ENCODE measurements around the gene ANKS1A.
"Not testable (repeated sequence)": the region's sequence is repeated elsewhere in the genome, so short reads cannot be mapped to it uniquely, and the experiment has no call there.

The ANKS1A gene

DNA sequence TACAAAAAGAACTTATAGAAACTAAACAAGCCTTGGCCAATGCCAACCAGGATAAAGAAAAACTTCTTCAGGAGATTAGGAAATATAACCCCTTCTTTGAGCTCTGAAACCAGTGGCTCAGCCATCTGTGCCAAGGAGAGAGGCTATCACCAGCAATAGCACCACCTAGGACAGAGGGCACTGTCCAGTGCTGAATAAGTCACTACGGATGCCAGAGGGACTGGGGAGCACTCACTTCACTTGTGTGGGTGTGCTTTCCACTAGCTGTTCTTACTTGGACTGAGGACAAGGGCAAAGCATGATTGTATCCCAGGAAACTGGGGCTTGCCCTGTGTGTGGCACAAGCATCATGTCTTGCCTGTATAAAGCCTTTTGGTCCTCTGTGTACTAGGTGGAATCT lies 16.7 kb upstream of the ANKS1A start:
- no peak overlapping the region for H3K4me3 ChIP-seq (ENCODE audit: control insufficient read depth, low read depth, low read length)
- DNase-seq (ENCODE audit: low read depth), result no peak
- TF ChIP-seq CTCF (conservative IDR thresholded peaks at IDR 0.05; ENCODE audit: control insufficient read depth, insufficient read depth, low read depth, low read length), result no peak

DNA sequence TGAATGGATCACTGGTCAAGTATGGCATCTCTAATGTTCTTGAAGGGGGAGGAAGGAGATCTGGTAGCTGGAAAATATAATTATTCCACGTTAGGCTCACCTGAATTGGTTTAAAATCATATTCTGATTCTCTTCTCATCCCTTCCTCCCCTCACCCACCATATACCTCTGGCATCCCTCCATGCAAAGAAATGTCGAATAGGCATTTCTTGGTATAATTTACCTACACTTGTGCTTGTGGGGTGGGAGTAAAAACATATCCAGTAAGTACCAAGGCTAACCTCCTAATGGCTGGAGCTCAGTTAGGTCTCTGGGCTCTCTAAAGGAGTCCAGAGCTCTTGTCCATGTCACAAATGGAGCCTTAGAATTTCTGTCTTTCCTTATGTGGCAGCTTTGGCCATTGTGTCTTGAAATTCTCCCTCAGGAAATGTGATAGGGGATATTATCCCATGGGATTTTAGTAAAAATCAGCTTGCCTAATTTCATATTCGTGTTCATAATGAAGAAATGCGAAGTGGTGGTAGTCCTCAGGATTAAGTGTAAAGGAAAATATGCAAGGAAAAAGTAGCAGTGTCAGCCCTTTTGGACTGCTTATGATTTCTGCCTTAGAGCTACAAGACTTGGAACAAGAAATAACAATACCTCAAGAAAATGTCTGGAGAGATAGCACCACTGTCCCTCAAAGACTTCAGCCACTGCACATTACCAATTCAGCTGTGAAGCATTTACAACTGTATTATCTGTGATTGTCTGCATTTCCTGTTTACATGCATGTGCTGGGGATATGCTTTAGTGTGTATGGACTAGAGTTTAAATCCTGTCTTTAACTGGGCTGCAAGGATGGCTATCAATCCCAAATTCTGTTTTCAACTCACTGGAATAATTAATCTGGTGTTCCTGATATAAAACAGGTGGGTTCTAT lies 13.5 kb upstream of the ANKS1A start:
- no peak for TF ChIP-seq CTCF (conservative IDR thresholded peaks at IDR 0.05; ENCODE audit: control insufficient read depth, insufficient read depth, low read depth, low read length)
- DNase-seq (ENCODE audit: low read depth), result no peak
- H3K4me3 ChIP-seq (ENCODE audit: control insufficient read depth, low read depth, low read length), result no peak overlapping the region

DNA sequence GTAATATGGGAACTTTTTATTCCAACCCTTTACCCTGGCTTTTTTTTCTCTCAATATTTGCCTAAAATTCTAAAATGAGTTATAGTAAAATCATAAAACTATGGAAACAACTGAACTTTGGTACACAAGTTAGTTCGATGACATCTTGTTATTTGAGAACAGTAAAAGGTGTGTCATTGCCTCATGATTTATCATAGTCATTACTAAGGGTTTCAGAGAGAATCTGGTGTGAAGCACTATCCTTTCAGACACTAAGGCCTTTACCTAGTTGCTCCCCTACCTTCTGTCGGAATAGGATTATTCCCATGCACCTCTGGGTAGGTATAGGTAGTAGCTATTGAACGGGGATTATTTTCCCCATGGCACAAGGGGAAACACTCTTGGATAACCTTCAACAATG lies 12.6 kb upstream of the ANKS1A start:
- no peak overlapping the region for H3K4me3 ChIP-seq (ENCODE audit: control insufficient read depth, low read depth, low read length)
- peak; percentile 3 for DNase-seq (ENCODE audit: low read depth)
- TF ChIP-seq CTCF (conservative IDR thresholded peaks at IDR 0.05; ENCODE audit: control insufficient read depth, insufficient read depth, low read depth, low read length), result no peak

DNA sequence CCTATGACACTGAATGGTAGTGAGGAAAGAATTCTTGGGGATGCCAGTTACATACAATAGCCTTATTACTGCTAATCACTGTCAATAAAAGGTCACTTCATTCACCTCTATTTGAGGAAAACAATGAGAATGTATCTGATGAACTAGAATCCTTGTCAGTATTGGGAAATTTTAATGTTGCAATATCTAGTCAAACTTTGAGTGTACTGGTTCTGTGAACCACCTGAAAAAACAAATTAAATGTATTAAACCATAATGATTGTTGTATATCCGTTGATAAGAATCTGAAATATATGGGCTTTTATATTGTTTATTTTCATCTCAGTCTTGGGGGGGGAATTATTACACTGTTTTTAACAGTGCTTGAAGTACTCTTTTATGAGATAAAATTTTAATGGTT lies 11.8 kb upstream of the ANKS1A start:
- H3K4me3 ChIP-seq (ENCODE audit: control insufficient read depth, low read depth, low read length), result no peak overlapping the region
- TF ChIP-seq CTCF (conservative IDR thresholded peaks at IDR 0.05; ENCODE audit: control insufficient read depth, insufficient read depth, low read depth, low read length), result no peak
- DNase-seq (ENCODE audit: low read depth), result no peak

DNA sequence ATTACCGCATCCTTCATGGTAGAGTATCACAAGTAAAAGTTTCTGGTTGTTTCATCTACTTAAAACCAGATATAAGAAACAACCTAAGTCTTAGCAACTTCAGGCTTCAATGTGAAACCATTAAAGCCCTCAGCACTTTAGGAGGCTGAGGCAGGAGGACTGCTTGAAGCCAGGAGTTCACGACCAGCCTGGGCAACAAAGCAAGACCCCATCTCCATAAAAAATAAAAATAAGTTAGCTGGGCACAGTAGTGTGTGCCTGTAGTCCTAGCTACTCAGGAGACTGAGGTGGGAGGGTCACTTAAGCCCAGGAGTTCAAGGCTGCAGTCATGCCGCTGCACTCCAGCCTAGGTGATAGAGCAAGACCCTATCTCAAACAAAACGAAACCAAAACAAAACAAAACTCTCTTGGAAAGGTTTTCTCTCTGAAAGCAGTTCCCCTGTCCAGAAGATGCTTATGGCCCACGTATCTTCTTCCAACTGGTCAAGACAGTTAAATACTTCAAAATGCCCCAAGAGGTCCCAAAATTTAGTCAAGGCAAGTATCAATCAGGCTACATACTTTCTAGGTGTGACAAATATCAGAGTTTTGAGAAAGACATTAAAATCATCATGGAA lies 11.1 kb upstream of the ANKS1A start:
- TF ChIP-seq CTCF (conservative IDR thresholded peaks at IDR 0.05; ENCODE audit: control insufficient read depth, insufficient read depth, low read depth, low read length), result no peak
- H3K4me3 ChIP-seq (ENCODE audit: control insufficient read depth, low read depth, low read length), result no peak overlapping the region
- no peak for DNase-seq (ENCODE audit: low read depth)

- not testable (repeated sequence) for DNase-seq (ENCODE audit: low read depth)
Observed at GRCh38 chr6:34884073-34884472, 5.0 kb upstream of the ANKS1A start.

DNA sequence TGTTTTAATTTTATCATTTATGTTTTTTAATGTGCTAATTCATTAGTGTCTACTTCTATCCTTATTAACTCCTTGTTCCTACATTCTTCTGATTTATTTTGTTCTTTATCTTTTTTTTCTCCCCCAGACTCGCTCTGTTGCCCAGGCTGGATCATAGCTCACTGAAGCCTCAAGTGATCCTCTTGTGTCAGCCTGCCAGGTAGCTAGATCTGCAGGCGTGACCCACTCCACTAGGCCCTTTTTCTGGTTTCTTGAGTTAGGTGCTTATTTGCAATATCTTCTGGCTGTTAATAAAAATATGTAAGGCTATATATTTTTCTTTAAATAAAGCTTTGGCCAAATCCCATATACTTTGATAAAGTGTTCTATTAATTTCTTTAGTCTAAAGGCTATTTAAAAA lies 4.1 kb upstream of the ANKS1A start:
- no peak for DNase-seq (ENCODE audit: low read depth)
- TF ChIP-seq CTCF (conservative IDR thresholded peaks at IDR 0.05; ENCODE audit: control insufficient read depth, insufficient read depth, low read depth, low read length), result no peak
- H3K4me3 ChIP-seq (ENCODE audit: control insufficient read depth, low read depth, low read length), result no peak overlapping the region

More at GRCh38 chr6:34884073-34884472, 5.0 kb upstream of the ANKS1A start:
- not testable (repeated sequence) for H3K4me3 ChIP-seq (ENCODE audit: control insufficient read depth, low read depth, low read length)

DNA sequence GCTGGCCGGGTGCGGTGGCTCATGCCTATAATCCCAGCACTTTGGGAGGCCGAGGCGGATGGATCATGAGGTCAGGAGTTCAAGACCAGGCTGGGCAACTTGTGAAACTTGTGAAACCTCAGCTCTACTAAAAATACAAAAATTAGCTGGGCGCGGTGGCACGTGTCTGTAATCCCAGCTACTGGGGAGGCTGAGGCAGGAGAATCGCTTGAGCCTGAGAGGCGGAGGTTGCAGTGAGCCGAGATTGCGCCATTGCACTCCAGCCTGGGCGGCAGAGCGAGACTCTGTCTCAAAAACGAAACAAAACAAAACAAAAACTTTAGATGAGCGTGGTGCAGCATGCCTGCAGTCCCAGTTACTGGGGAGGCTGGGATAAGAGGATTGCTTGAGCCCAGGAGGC lies 3.2 kb upstream of the ANKS1A start:
- not testable (repeated sequence) for DNase-seq (ENCODE audit: low read depth); H3K4me3 ChIP-seq (ENCODE audit: control insufficient read depth, low read depth, low read length)

Measured in fibroblast of mammary gland (primary cell).